GM19438 (cell line): Measurements from ENCODE around the gene FBN1.

Source experiments
- ATAC-seq: cut with Tn5 transposase; IDR thresholded peaks from one replicate; pipeline ENCODE4 v1.9.1; 2021; ENCODE audit warnings: low read depth; ENCODE audit not compliant: unreplicated experiment

FBN1 gene

DNA sequence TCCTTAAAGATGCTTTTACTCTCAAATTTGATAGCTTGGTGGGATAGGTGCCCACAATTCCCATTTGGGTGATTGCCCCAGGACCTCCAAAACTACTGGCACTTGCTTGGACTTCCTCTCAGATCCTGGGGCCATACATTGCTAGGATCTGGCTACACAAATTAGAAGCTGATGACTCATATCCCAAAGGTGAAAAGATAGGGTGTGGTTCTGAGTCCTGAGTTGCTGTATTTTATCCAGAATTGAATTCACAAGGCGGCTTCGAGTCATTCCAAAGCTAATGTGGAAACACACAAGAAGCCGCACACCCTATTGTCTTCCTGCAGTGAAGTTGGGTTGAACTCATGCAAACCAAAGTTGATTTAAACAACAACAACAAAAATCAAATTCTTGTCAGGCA, 260.9 kb downstream of the FBN1 start:
- ATAC-seq: no peak

DNA sequence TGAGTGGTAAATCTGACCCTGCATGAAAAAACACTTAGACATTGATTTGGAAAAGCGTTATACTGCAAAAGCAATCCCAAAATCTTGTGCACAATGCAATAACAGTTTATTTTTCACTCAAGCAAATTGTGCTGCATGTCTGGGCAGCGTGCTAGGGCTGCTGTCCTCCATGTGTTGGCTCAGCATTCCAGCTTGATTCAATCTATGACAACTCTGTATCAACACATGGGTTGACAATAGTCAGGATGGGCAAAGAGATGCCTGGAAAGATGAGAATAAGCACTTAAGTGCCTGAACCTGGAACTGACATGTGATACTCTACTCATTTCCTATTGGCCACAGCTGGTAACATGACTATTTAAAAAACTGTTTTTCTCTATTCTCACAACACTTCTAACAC, 262.5 kb downstream of the FBN1 start:
- ATAC-seq: no peak

DNA sequence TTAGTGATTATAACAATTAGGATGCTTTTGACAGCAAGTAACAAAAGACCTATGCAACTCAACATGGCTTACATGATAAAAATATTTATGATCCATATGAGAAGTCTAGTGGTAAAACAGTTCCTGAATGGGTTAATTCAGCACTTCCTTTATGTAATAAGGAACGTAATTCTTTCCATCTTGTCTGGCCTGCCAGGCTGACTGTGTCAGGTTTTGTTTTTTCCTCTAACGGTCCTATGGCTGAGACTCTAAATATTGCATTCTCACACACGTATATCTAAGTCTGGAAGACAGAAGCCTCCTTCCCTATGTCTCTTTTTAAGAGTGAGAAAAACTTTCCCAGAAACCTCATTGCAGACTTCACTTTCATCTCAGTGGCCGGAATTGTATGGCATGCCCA, 263.6 kb downstream of the FBN1 start:
- no peak for ATAC-seq

DNA sequence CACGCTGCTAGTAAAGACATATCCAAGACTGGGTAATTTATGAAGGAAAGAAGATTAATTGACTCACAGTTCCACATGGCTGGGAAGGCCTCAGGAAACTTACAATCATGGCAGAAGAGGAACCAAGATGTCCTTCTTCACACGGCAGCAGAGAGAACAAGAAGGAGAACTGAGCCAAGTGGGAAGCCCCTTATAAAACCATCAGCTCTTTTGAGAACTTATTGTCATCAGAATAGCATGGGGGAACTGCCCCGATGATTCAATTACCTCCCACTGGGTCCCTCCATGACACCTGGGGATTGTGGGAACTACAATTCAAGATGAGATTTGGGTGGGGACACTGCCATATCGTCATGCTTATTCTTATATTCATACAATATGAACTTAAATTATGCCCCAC, 265.3 kb downstream of the FBN1 start:
- ATAC-seq: no peak

DNA sequence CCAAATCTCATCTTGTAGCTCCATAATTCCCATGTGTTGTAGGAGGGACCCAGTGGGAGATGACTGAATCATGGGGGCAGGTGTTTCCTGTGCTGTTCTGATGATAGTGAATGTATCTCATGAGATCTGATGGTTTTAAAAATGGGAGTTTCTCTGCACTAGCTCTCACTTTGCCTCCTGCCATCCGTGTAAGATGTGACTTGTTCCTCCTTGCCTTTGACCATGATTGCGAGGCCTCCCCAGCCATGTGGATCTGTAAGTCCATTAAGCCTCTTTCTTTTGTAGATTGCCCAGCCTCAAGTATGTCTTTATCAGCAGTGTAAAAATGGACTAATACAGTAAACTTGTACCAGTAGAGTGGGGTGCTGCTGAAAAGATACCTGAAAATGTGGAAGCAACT, 269.7 kb downstream of the FBN1 start:
- ATAC-seq: no peak

DNA sequence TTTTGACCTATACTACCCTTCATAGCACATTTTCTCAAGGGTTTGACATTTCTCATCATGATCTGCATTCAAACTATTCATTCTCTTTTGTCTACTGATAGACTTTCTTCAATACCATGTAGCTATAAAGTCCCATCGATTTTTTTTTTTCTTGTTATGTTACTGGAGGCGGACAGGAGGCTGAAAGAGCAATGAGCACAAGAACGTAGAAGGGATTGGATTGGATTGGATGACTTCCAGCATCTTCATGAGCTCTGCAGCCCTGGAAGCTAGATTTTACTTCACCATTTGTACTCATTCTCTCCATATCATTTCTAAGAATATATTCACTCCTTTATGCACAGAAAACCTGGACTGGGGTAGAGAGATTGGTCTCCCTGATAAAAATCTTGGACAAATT, 271.0 kb downstream of the FBN1 start:
- ATAC-seq: no peak

DNA sequence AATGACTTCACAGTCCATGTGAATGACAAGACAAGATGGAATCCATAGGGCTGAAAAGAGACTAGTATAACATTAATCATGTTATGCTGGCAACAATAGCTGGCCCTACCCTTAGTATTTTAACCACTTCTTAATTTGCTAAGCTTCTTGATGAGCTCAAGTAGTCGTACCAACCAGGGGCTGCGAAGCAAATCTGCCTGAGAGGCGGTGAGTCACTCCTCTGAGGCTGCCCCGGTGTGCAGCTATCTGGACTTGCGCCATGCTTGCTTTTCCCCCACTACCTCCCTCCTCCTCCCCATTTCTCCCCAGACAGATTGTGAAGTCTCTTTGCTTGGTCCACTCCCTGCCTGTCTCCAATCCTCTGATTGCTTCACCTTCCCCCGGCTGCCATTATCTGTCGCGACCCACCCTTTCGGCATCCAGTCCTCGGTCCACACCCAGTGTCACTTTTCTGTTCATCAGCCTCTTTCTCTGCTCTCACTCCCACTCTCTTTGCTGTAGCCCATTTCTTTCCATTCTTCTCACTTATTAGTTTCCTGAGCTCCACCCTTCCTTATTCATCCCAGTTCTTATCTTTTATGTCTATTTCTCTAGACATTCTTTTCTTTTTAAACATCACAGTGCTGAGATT, 271.6 kb downstream of the FBN1 start:
- ATAC-seq: no peak

DNA sequence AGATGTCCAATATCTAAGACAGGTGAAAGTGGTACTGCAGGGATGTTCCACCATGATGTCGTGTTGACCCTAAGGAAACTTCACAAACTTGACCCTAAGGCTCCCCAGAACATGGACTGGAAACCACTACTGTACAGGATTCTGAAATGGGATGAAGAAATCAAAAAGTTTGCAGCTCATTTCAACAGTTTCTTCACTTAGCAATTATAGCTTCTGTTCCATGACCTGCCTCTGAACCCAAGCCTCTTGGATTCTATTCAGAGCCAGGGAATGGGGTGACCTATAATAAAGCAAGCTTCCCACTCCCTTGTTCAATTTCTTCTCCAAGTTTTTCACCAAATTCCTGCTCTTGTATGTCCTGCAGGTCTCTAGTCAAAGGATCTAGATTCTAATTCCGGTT, 273.5 kb downstream of the FBN1 start:
- ATAC-seq: no peak

DNA sequence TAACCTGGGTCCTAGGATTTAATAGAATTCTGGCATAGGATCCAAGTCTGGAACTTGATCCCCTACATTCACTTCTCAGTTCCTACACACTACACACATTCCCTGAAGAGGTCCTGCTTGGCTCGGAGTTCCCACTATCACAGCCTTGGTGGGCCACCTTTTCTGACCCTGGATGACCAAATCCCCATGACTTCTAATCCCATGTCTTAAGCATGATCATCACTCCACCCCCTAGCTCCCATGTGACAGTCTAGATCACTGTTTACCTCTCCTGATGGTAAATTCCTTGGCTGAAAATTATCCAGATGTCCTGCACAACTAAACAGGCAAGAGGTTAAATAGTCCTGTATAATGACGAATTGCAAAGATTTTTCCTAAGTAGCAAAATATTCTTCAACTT, 274.0 kb downstream of the FBN1 start:
- ATAC-seq: no peak

DNA sequence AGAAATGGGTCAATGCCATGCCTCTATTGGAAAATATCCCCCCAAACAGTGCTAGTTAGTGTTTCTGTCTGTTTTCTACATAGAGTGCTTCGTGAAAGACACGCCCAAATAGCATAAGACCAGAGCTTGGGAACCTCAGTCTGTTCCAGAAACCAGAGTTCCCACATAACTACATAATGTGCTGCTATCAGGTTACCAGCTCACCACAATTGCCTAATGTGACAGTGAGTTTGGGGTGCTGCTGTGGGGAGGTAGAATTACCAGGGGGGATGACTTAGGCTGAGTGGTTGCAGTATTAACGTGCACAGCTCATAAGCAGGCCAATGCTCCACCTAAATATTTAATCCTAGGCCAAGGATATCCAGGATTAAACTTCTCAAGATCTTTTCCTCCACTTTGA, 275.0 kb downstream of the FBN1 start:
- no peak for ATAC-seq

DNA sequence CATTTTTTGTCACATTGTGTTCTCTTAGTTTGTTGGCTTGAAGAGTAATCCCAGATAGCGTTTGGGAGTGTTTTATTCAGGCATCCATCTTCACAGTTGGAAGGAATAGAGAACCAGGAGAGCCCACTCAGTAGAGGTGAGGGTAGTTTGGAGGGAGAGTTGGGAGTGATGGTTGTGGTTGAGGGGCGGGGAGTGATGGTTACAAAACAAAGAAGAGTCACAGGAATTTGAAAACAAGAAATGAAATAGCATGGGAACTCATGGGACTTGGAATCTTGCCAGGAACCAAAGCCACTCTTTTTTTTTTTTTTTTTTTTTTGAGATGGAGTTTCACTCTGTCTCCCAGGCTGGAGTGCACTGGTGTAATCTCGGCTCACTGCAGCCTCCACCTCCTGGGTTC, 278.0 kb downstream of the FBN1 start:
- ATAC-seq: no peak

DNA sequence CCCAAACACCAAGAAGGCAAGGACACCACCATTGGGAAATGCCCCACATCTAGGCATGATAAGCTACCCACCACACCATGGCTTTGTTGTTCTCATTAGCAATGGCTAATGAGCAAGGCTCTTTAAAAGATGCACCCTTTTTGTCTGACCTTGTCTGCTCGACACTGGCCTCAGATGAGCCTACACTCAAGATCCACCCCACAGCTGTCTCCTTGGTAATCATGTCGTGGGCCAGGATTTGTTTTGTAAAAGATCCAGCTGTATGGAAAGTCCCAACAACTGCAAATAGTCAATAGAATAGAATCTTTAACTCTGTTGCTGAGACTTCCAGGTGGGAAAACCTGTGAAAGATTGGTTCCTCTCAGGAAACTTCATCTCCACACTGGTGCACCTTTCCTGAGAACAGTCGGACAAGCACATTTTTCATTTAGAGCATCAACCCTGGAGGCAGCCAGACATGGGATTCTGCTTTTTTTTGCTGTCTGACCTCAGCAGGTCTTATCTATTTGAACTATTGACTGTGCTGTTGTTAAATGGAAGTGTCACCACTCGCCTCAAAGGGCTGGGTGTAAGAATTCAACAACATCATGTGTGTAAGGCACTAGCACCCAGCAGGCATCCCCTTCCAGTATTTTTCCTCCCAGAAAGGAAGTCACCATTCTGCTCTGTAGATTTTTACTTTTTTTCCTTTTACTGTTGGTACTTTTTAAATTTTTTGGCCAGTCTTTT, 278.8 kb downstream of the FBN1 start:
- no peak for ATAC-seq

DNA sequence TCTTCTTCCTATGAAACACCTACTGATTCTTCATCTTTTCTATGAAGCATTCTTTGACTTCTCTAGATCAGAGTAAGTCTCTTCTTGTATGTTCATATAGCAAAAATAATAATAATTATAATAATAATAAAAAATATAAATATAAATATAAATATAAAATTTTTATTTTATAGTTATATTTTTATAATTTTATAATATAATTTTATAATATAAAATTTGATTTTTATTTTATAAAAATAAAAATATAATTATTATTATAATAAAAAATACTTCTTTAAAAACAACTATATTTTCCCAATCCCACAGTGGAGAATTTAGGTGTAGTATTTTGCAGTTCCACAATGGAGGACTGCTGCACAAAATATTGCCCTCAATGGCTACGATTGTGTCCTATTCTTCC, 279.9 kb downstream of the FBN1 start:
- no peak for ATAC-seq

DNA sequence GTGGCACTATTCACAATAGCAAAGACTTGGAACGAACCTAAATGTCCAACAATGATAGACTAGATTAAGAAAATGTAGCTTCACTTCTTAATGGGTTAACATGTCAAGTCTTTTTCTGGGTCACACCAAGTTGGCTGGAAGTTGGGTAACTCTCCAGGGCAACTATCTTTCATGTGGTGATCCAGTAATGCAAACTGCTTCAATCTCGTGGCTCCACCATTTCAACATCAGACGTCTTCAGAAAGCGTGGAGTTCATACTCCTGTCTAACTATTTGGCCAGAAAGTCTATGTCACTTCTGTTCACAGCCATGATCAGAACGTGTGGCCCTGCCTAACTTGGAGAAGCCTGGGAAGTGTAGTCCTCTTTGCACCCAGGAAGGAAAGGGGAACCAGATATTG, 282.0 kb downstream of the FBN1 start:
- ATAC-seq: no peak

DNA sequence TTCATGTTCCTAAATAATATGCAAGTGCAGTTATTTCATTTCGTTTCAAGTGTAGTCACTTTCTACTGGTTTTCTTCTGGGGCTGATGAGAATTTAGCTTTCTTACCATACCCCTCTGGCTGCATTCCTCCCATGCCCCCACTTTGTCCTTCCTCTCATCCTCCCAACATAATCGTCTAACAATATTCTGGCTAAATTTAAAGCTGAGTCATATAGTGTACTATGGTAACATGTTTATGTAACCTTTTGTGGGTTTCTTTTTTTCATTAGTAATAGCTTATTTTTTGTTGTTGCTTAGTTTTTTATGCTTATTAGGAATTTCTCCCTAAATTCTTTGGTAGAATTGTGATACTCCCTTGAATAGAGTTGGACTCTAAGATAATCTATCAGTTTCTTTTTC, 283.8 kb downstream of the FBN1 start:
- no peak for ATAC-seq

DNA sequence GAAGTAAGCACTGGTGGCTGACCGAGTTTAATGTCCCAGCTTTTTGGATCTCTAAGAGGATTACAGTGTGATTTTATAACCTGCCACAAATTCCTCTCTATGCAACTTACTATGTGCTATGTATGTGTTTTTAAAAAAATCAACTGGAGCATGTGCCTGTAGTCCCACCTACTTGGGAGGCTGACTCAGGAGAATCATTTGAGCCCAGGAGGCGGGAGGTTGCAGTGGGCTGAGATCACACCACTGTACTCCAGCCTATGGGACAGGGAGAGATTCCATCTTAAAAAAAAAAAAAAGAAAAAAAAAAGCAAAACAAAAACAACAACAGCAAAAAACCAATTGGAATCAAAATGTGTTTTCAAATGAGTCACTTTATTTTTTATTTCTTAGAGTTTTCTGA, 284.7 kb downstream of the FBN1 start:
- no peak for ATAC-seq
